Suprapubic skin (tissue), 3 donors: Measurements from ENCODE around the gene SESN2.

Experiments
- CTCF ChIP-seq, 2 donors: fragments of 200-600 bp in 1 of 2; fragments of 450-650 bp in 1 of 2; sonication (generic) in 1 of 2; IDR thresholded peaks; one replicate each; pipeline ENCODE4 v1.5.1; 2016 to 2019; ENCODE audit warnings: antibody characterized with exemption in 2 of 2, mild to moderate bottlenecking in 1 of 2, moderate library complexity in 1 of 2
- EP300 ChIP-seq: sonication (generic); formaldehyde crosslinking; IDR thresholded peaks from one replicate; pipeline ENCODE4 v1.6.1; 2017; ENCODE audit warnings: antibody characterized with exemption

GRCh38 chr1:28286111-28286510 is 26.8 kb downstream of the SESN2 start:
- TF ChIP-seq CTCF (IDR thresholded peaks at IDR 0.05) (no peak), EP300 (no peak)
